Ascending aorta (tissue), 2 donors: ENCODE results near the gene SPECC1L. TPM values are rescaled to one million over a fixed set of nuclear protein-coding genes. Genes with fewer than 3 reads are reported as not detected.

Source experiments
- DNase-seq, 2 donors: peaks; one replicate each; pipeline ENCODE4 v3.0.0-alpha.2; 2019; ENCODE audit warnings: low spot score in 2 of 2
- H3K27ac ChIP-seq, 2 donors: fragments of 200-600 bp; sonication (generic); one replicate each; pipeline ENCODE4 v1.5.1; 2016 to 2017; ENCODE audit warnings: mild to moderate bottlenecking in 1 of 2
- H3K27me3 ChIP-seq: fragments of 200-600 bp; sonication (generic); one replicate; pipeline ENCODE4 v1.5.1; 2017
- H3K36me3 ChIP-seq, 2 donors: fragments of 200-600 bp; sonication (generic); one replicate each; pipeline ENCODE4 v1.5.1; 2016
- H3K4me1 ChIP-seq, 2 donors: fragments of 200-600 bp; sonication (generic); one replicate each; pipeline ENCODE4 v1.5.1; 2016 to 2017; ENCODE audit warnings: mild to moderate bottlenecking in 1 of 2
- H3K4me3 ChIP-seq, 2 donors: fragments of 200-600 bp; sonication (generic); one replicate each; pipeline ENCODE4 v1.5.1; 2016 to 2017; ENCODE audit warnings: mild to moderate bottlenecking in 1 of 2
- H3K9me3 ChIP-seq, 2 donors: fragments of 200-600 bp; sonication (generic); one replicate each; pipeline ENCODE4 v1.5.1; 2016
- intact Hi-C: fragments of 100-400 bp; cut with DNase I; formaldehyde crosslinking; loops from one replicate; pipeline ENCODE4 v1.15.1; 2023
- total RNA-seq: library from RNA; depleted of rRNA; stranded (reverse); fragments of >200 nt; gene quantifications from one replicate; pipeline ENCODE4 v1.1.0, GENCODE V29; 2016
- TF ChIP-seq, protein P1 (sequence below), 3 experiments: fragments of 200-600 bp in 2 of 3; fragments of 450-650 bp in 1 of 3; sonication (generic) in 2 of 3; IDR thresholded peaks; one replicate each; pipeline ENCODE4 v1.5.1; 2016 to 2019; ENCODE audit warnings: antibody characterized with exemption in 3 of 3, mild to moderate bottlenecking in 1 of 3, moderate library complexity in 1 of 3

SPECC1L gene
- total RNA-seq, 1 donor from 2014 or later = 66.9 TPM

DNA sequence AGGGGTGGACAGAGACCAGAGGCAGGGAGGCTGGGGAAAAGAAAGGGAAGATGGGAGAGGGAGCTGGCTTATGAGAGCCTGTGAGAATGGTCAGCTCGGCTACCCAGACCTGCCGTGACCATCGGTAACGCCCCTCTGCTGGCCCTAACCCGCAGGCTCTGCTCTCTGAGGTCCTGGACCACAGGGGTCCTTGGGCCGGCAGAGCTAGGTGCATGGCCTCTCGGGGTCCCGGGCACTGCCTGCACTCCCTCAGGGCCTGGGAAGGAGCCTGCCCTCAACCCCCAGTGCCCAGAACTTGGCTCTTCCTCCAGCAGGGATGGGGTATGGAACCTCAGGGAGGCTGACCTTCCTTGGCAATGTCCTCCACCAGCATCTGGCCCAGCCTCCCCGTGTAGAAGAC lies 38.9 kb upstream of the SPECC1L start:
- TF ChIP-seq, protein P1, sequence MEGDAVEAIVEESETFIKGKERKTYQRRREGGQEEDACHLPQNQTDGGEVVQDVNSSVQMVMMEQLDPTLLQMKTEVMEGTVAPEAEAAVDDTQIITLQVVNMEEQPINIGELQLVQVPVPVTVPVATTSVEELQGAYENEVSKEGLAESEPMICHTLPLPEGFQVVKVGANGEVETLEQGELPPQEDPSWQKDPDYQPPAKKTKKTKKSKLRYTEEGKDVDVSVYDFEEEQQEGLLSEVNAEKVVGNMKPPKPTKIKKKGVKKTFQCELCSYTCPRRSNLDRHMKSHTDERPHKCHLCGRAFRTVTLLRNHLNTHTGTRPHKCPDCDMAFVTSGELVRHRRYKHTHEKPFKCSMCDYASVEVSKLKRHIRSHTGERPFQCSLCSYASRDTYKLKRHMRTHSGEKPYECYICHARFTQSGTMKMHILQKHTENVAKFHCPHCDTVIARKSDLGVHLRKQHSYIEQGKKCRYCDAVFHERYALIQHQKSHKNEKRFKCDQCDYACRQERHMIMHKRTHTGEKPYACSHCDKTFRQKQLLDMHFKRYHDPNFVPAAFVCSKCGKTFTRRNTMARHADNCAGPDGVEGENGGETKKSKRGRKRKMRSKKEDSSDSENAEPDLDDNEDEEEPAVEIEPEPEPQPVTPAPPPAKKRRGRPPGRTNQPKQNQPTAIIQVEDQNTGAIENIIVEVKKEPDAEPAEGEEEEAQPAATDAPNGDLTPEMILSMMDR (IDR thresholded peaks at IDR 0.05) = no peak
- no peak for DNase-seq
- no peaks in the 10 kb centered on the region for H3K9me3 ChIP-seq
- no peaks in the 10 kb centered on the region for H3K36me3 ChIP-seq
- no peak overlapping the region for H3K4me3 ChIP-seq
- no peaks in the 10 kb centered on the region for H3K27me3 ChIP-seq
- H3K4me1 ChIP-seq = no peaks in the 10 kb centered on the region
- no peak overlapping the region for H3K27ac ChIP-seq
- intact Hi-C loops = no loop called here

DNA sequence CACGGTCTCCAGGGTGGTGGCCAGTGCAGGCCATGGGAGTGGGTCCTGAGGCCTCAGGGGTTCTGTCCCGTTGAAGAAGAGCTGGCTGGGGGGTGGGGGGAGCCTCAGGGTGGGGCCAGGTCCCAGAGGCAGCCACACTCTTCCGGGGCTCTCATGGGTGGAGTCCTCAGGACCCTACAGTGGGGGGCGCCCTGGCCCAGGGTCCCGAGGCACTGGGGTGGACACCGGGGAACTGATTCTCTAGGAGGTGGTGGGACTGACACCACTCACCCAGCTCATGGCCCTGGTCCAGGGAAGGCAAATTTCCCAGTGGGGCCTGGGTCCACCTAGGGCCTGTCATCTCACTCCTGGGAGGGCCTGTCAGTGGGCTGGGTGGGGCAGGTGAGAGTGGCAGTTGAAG lies 38.5 kb upstream of the SPECC1L start:
- intact Hi-C loops = no loop called here
- Histone ChIP-seq H3K27me3 (no peaks in the 10 kb centered on the region), H3K4me3 (no peak overlapping the region), H3K36me3 (no peaks in the 10 kb centered on the region), H3K4me1 (no peaks in the 10 kb centered on the region), H3K9me3 (no peaks in the 10 kb centered on the region), H3K27ac (no peak overlapping the region)
- TF ChIP-seq, protein P1 (IDR thresholded peaks at IDR 0.05) = no peak
- no peak for DNase-seq

DNA sequence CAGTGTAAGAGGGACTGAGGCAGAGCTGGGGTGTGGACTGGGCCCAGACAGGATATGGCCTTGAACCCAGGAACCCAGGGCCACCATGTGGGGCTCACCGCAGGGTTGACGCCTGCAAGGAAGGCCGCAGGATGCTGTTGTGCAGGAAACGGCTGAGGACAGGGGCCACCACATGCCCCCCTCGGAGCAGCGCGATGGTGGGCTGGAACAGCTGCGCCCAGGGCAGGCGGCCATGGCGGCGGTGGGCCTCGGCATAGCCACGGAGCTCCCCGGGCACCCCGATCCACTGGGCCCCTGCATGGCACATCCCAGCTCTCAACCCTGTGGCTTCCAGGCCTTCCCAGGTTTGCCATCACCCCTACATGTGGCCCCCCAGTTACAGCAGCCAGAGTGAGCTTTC lies 37.9 kb upstream of the SPECC1L start:
- no peak overlapping the region for H3K4me3 ChIP-seq
- no peak overlapping the region for H3K27ac ChIP-seq
- TF ChIP-seq, protein P1 (IDR thresholded peaks at IDR 0.05) = no peak
- no peak for DNase-seq
- intact Hi-C loops = no loop called here
- H3K27me3 ChIP-seq = no peaks in the 10 kb centered on the region
- no peaks in the 10 kb centered on the region for H3K36me3 ChIP-seq
- H3K4me1 ChIP-seq = no peaks in the 10 kb centered on the region
- H3K9me3 ChIP-seq = no peaks in the 10 kb centered on the region

DNA sequence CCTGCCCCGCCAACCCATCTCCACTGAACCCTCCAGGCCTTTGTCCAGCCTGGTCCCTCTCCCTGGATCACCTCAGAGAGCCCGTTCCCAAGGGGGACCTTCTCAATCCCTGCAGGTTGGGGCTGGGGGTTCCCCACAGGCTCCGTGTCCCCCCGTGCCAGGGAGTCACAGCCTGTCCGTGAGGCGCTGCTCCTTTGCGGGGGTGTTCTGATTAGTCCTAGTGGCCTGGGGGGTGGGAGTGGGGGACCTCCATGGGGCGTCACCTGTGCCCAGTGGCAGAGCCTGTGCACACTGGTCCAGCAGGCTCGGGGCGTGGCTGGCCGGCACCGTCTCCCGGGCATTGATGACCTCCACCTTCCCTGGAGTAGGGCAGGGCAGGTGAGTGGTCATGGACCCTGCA lies 37.4 kb upstream of the SPECC1L start:
- no peaks in the 10 kb centered on the region for H3K9me3 ChIP-seq
- no peaks in the 10 kb centered on the region for H3K4me1 ChIP-seq
- intact Hi-C loops = no loop called here

DNA sequence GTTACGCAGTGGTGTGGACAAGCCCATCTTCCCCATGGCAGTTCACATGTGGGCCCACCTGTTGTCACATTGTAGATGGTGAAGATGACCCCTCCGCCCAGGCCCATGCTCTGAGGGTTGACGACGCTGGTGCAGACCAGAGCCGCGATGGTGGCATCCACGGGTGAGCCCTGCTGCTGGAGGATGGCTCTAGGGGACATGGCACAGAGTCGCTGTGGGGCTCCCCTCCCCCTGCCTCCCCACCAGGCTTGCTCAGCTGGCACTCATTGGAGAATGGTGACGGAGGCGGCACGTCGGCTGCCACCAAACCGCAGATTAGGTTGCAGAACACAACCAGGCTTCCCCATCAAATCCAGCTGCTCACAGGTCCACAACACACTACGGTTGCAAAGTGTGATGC lies 36.8 kb upstream of the SPECC1L start:
- Histone ChIP-seq H3K27ac (no peak overlapping the region), H3K36me3 (no peaks in the 10 kb centered on the region), H3K4me3 (no peak overlapping the region), H3K27me3 (no peaks in the 10 kb centered on the region), H3K9me3 (no peaks in the 10 kb centered on the region), H3K4me1 (no peaks in the 10 kb centered on the region)
- intact Hi-C loops = no loop called here
- DNase-seq = no peak
- TF ChIP-seq, protein P1 (IDR thresholded peaks at IDR 0.05) = no peak

More for the DNA sequence above, 37.4 kb upstream of the SPECC1L start:
- Histone ChIP-seq H3K27me3 (no peaks in the 10 kb centered on the region), H3K27ac (no peak overlapping the region), H3K36me3 (no peaks in the 10 kb centered on the region), H3K4me3 (no peak overlapping the region)
- no peak for DNase-seq
- TF ChIP-seq, protein P1 (IDR thresholded peaks at IDR 0.05) = no peak

DNA sequence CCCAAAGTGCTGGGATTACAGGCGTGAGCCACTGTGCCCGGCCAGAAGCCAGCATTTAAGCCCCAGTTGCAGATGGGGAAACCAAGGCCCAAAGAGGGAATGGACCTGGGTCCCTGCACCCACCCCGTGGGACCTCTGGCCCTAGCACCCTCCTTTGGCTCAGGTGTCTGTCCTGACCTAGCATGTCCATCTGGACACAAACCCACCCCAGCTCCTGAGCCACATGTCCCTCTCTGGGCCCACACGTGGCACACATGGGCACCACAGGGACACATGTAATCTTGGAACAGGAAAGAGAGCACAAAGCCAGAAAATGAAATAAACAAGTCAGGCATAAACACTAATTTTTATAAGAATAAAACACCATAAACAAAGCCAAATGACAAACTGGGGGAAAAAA lies 35.3 kb upstream of the SPECC1L start:
- intact Hi-C loops = no loop called here
- no peak overlapping the region for H3K4me3 ChIP-seq
- H3K4me1 ChIP-seq = no peaks in the 10 kb centered on the region
- TF ChIP-seq, protein P1 (IDR thresholded peaks at IDR 0.05) = no peak
- H3K27ac ChIP-seq = no peak overlapping the region
- no peak for DNase-seq
- no peaks in the 10 kb centered on the region for H3K27me3 ChIP-seq
- H3K9me3 ChIP-seq = no peaks in the 10 kb centered on the region
- no peaks in the 10 kb centered on the region for H3K36me3 ChIP-seq
